Measurements from ENCODE around the gene KCNQ2.

- TF ChIP-seq POLR2A (IDR thresholded peaks at IDR 0.05) = no peak
- TF ChIP-seq, protein P1, sequence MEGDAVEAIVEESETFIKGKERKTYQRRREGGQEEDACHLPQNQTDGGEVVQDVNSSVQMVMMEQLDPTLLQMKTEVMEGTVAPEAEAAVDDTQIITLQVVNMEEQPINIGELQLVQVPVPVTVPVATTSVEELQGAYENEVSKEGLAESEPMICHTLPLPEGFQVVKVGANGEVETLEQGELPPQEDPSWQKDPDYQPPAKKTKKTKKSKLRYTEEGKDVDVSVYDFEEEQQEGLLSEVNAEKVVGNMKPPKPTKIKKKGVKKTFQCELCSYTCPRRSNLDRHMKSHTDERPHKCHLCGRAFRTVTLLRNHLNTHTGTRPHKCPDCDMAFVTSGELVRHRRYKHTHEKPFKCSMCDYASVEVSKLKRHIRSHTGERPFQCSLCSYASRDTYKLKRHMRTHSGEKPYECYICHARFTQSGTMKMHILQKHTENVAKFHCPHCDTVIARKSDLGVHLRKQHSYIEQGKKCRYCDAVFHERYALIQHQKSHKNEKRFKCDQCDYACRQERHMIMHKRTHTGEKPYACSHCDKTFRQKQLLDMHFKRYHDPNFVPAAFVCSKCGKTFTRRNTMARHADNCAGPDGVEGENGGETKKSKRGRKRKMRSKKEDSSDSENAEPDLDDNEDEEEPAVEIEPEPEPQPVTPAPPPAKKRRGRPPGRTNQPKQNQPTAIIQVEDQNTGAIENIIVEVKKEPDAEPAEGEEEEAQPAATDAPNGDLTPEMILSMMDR (IDR thresholded peaks at IDR 0.05) = no peak
- no peak for TF ChIP-seq EP300 (IDR thresholded peaks at IDR 0.05)
These were observed 115.9 kb downstream of the KCNQ2 start for GRCh38 chr20:63356511-63356910.
